A172 (cell line): ENCODE results near the gene NOS1AP. TPM values are rescaled to one million over a fixed set of nuclear protein-coding genes. Genes with fewer than 3 reads are reported as not detected.

ENCODE experiments used
- DNase-seq: peaks from one replicate; pipeline ENCODE4 v3.0.0-alpha.2; 2015; ENCODE audit warnings: low spot score
- total RNA-seq: library from RNA; depleted of rRNA; stranded (reverse); fragments of >200 nt; shearing (Covaris generic); gene quantifications from 2 replicates; pipeline ENCODE4 v1.2.3, GENCODE V29; 2014

The NOS1AP gene
- total RNA-seq, 1 experiment from 2014 or later = 2.4 TPM

- no peak for DNase-seq
These were observed 313.6 kb downstream of the NOS1AP start for GRCh38 chr1:162383091-162383490.

GRCh38 chr1:162383516-162383915 is 314.0 kb downstream of the NOS1AP start:
- DNase-seq = no peak

- no peak for DNase-seq
These were observed 314.6 kb downstream of the NOS1AP start for GRCh38 chr1:162384116-162384515.

GRCh38 chr1:162384601-162385279 is 315.2 kb downstream of the NOS1AP start:
- no peak for DNase-seq

GRCh38 chr1:162385280-162385623 is 315.8 kb downstream of the NOS1AP start:
- no peak for DNase-seq

GRCh38 chr1:162385702-162386101 is 316.2 kb downstream of the NOS1AP start:
- no peak for DNase-seq

- no peak for DNase-seq
These were observed 317.1 kb downstream of the NOS1AP start for GRCh38 chr1:162386292-162387225.

GRCh38 chr1:162387226-162388082 is 318.0 kb downstream of the NOS1AP start:
- no peak for DNase-seq

GRCh38 chr1:162388083-162388594 is 318.6 kb downstream of the NOS1AP start:
- DNase-seq = no peak

- no peak for DNase-seq
These were observed 319.1 kb downstream of the NOS1AP start for GRCh38 chr1:162388615-162389014.

GRCh38 chr1:162389021-162389818 is 319.7 kb downstream of the NOS1AP start:
- DNase-seq = peak; percentile 88

GRCh38 chr1:162389971-162390370 is 320.5 kb downstream of the NOS1AP start:
- no peak for DNase-seq

GRCh38 chr1:162390396-162391185 is 321.1 kb downstream of the NOS1AP start:
- no peak for DNase-seq

GRCh38 chr1:162391790-162392563 is 322.5 kb downstream of the NOS1AP start:
- peak; percentile 48 for DNase-seq

- no peak for DNase-seq
These were observed 326.9 kb downstream of the NOS1AP start for GRCh38 chr1:162396201-162396906.

- no peak for DNase-seq
These were observed 327.6 kb downstream of the NOS1AP start for GRCh38 chr1:162397039-162397448.

- DNase-seq = no peak
These were observed 328.6 kb downstream of the NOS1AP start for GRCh38 chr1:162397943-162398560.

GRCh38 chr1:162398999-162399580 is 329.6 kb downstream of the NOS1AP start:
- DNase-seq = no peak
